ENCODE data around the gene AFMID.

The AFMID gene

DNA sequence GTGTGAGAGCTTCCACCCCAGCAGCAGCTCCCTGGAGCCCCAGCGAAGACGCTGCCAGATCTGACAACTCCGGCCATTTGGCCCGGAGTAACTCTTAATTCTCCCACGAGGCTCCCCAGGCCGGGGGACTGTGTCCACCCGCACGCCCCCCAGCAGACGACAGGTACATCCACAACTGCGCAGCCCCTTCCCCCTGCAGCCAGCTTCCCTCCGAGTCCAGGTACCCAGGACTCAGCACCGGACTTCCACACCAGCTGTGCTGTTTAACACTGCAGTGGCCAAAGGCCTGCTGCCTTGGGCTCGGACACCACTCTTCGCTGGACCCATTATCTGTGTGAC is 11.6 kb upstream of the AFMID start:
- no peaks in the 10 kb centered on the region for H3K9me2 ChIP-seq (replicated peaks; ENCODE audit: insufficient read depth, low read length)
- H2AFZ ChIP-seq (ENCODE audit: low read length), result no peak overlapping the region
- TF ChIP-seq EZH2 (optimal IDR thresholded peaks at IDR 0.05; ENCODE audit: low read depth, low read length), result no peak
- TF ChIP-seq, protein P1, sequence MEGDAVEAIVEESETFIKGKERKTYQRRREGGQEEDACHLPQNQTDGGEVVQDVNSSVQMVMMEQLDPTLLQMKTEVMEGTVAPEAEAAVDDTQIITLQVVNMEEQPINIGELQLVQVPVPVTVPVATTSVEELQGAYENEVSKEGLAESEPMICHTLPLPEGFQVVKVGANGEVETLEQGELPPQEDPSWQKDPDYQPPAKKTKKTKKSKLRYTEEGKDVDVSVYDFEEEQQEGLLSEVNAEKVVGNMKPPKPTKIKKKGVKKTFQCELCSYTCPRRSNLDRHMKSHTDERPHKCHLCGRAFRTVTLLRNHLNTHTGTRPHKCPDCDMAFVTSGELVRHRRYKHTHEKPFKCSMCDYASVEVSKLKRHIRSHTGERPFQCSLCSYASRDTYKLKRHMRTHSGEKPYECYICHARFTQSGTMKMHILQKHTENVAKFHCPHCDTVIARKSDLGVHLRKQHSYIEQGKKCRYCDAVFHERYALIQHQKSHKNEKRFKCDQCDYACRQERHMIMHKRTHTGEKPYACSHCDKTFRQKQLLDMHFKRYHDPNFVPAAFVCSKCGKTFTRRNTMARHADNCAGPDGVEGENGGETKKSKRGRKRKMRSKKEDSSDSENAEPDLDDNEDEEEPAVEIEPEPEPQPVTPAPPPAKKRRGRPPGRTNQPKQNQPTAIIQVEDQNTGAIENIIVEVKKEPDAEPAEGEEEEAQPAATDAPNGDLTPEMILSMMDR (IDR thresholded peaks at IDR 0.05; ENCODE audit: low read length), result no peak
- TF ChIP-seq EZH2phosphoT487 (IDR thresholded peaks at IDR 0.05; ENCODE audit: low read length), result no peak
- H3K27me3 ChIP-seq (replicated peaks; ENCODE audit: insufficient read depth, low read length), result no peaks in the 10 kb centered on the region
- no peak overlapping the region for H3K4me2 ChIP-seq (ENCODE audit: low read depth, low read length)
- DNase-seq, result no peak
- peaks cover 4% of the 10 kb centered on the region; the same call in 1 of the 2 replicates for H3K36me3 ChIP-seq (replicated peaks; ENCODE audit: insufficient read depth, low read length)
- H3K4me3 ChIP-seq (ENCODE audit: low read length), result no peak overlapping the region
- H3K9me3 ChIP-seq (replicated peaks; ENCODE audit: insufficient read depth, low read length), result no peaks in the 10 kb centered on the region
- H3K27ac ChIP-seq (ENCODE audit: low read length), result no peak overlapping the region
- H4K20me1 ChIP-seq (ENCODE audit: insufficient read depth, low read length), result no peaks in the 10 kb centered on the region
- H3K79me2 ChIP-seq (ENCODE audit: low read length), result peaks cover 37% of the 10 kb centered on the region
- H3F3A ChIP-seq (ENCODE audit: insufficient read depth, low read length), result peaks cover 69% of the 10 kb centered on the region
- no peak overlapping the region for H3K9ac ChIP-seq (ENCODE audit: low read length)
- peaks cover 66% of the 10 kb centered on the region for H3K4me1 ChIP-seq (ENCODE audit: low read length)

- Histone ChIP-seq H3F3A (ENCODE audit: insufficient read depth, low read length) (peaks cover 64% of the 10 kb centered on the region), H3K9me3 (replicated peaks; ENCODE audit: insufficient read depth, low read length) (no peaks in the 10 kb centered on the region), H3K36me3 (replicated peaks; ENCODE audit: insufficient read depth, low read length) (peaks cover 4% of the 10 kb centered on the region; the same call in 1 of the 2 replicates), H3K27me3 (replicated peaks; ENCODE audit: insufficient read depth, low read length) (no peaks in the 10 kb centered on the region), H3K4me1 (ENCODE audit: low read length) (peaks cover 64% of the 10 kb centered on the region), H3K4me2 (ENCODE audit: low read depth, low read length) (no peak overlapping the region), H2AFZ (ENCODE audit: low read length) (no peak overlapping the region), H3K27ac (ENCODE audit: low read length) (peak overlapping the region; percentile 11; the same call in 1 of the 2 replicates), H3K9ac (ENCODE audit: low read length) (no peak overlapping the region), H4K20me1 (ENCODE audit: insufficient read depth, low read length) (no peaks in the 10 kb centered on the region), H3K79me2 (ENCODE audit: low read length) (peaks cover 37% of the 10 kb centered on the region), H3K4me3 (ENCODE audit: low read length) (no peak overlapping the region), H3K9me2 (replicated peaks; ENCODE audit: insufficient read depth, low read length) (no peaks in the 10 kb centered on the region)
- DNase-seq, result peak; percentile 73
- TF ChIP-seq, protein P1 (IDR thresholded peaks at IDR 0.05; ENCODE audit: low read length), result peak; percentile 92
- no peak for TF ChIP-seq EZH2phosphoT487 (IDR thresholded peaks at IDR 0.05; ENCODE audit: low read length)
Observed at GRCh38 chr17:78176548-78177025, 10.6 kb upstream of the AFMID start.

- Histone ChIP-seq H4K20me1 (ENCODE audit: insufficient read depth, low read length) (no peaks in the 10 kb centered on the region), H3K9ac (ENCODE audit: low read length) (no peak overlapping the region), H3K79me2 (ENCODE audit: low read length) (peaks cover 57% of the 10 kb centered on the region), H3K9me2 (replicated peaks; ENCODE audit: insufficient read depth, low read length) (no peaks in the 10 kb centered on the region), H3F3A (ENCODE audit: insufficient read depth, low read length) (peaks cover 36% of the 10 kb centered on the region), H3K4me1 (ENCODE audit: low read length) (peaks cover 39% of the 10 kb centered on the region), H3K4me2 (ENCODE audit: low read depth, low read length) (no peak overlapping the region), H3K9me3 (replicated peaks; ENCODE audit: insufficient read depth, low read length) (no peaks in the 10 kb centered on the region), H3K36me3 (replicated peaks; ENCODE audit: insufficient read depth, low read length) (peaks cover 4% of the 10 kb centered on the region; the same call in 1 of the 2 replicates), H3K4me3 (ENCODE audit: low read length) (no peak overlapping the region), H3K27ac (ENCODE audit: low read length) (no peak overlapping the region), H2AFZ (ENCODE audit: low read length) (no peak overlapping the region), H3K27me3 (replicated peaks; ENCODE audit: insufficient read depth, low read length) (no peaks in the 10 kb centered on the region)
- DNase-seq, result no peak
- TF ChIP-seq EZH2phosphoT487 (IDR thresholded peaks at IDR 0.05; ENCODE audit: low read length) (no peak), EZH2 (optimal IDR thresholded peaks at IDR 0.05; ENCODE audit: low read depth, low read length) (no peak)
- TF ChIP-seq, protein P1 (IDR thresholded peaks at IDR 0.05; ENCODE audit: low read length), result no peak
Observed at GRCh38 chr17:78179372-78179771, 7.8 kb upstream of the AFMID start.
